ELR (cell line): ENCODE data around the gene CCDC183.
A peak's percentile ranks its signal among the peaks of the same experiment; 100 is the strongest.
"Not testable (repeated sequence)": the region's sequence is repeated elsewhere in the genome, so short reads cannot be mapped to it uniquely, and the experiment has no call there.

ENCODE experiments used
- DNase-seq: peaks from one replicate; pipeline ENCODE4 v3.0.0-alpha.2; 2015; ENCODE audit warnings: low read depth

The CCDC183 gene

DNA sequence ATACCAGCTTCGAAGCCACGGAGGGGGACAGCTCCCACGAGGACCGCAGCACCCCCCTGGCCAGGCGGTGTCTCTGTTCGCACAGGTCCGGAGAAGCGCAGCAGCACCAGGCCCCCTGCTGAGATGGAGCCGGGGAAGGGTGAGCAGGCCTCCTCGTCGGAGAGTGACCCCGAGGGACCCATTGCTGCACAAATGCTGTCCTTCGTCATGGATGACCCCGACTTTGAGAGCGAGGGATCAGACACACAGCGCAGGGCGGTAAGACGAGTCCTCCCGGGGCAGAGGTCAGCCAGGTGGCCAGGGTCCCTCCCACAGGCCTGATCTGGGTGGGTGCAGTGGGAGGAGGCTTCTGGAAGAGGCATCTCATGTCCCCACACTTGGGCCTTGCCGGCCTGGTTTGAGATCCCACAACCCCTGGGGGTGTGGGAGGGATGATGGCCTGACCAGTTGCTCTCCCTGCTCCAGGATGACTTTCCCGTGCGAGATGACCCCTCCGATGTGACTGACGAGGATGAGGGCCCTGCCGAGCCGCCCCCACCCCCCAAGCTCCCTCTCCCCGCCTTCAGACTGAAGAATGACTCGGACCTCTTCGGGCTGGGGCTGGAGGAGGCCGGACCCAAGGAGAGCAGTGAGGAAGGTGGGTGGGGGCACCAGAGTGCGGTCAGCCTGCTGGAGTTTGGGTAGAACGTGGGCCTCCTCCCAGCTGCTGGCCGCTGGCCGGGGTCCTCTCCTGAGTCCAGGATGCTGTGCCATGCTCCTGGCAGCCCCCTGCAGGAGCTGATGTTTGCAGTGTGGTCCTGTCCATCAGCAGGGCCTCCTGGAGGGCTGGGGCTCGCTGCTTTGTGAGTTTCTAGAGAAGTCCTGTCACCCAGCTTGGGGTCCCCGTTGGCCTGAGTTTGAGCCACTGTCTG, 43.3 kb downstream of the CCDC183 start:
- DNase-seq: no peak

DNA sequence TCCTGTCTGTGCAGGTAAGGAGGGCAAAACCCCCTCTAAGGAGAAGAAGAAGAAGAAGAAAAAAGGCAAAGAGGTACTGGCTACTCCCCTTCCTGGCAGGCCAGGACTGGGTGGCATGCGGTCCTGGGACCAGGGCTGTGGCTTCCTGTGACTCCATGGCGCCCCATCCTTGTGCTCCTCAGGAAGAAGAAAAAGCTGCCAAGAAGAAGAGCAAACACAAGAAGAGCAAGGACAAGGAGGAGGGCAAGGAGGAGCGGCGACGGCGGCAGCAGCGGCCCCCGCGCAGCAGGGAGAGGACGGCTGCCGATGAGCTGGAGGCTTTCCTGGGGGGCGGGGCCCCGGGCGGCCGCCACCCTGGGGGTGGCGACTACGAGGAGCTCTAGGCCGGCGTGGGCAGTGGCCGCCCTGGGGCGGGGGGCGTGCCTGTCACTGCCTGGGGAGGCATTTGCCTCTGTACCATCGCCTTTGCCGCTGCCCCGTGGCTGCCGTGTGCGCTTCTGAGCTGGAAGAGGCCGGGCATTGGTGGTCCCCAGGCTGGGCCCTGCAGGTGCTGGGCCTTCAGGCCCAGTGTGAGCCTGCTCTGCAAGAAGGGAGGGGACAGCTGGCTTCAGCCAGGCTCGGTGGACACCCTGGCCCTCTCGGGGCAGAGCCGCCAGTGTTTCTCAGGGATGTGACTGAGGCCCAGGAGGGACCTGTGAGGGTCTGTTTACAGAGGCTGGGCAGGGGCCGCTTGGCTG, 44.2 kb downstream of the CCDC183 start:
- no peak for DNase-seq

DNA sequence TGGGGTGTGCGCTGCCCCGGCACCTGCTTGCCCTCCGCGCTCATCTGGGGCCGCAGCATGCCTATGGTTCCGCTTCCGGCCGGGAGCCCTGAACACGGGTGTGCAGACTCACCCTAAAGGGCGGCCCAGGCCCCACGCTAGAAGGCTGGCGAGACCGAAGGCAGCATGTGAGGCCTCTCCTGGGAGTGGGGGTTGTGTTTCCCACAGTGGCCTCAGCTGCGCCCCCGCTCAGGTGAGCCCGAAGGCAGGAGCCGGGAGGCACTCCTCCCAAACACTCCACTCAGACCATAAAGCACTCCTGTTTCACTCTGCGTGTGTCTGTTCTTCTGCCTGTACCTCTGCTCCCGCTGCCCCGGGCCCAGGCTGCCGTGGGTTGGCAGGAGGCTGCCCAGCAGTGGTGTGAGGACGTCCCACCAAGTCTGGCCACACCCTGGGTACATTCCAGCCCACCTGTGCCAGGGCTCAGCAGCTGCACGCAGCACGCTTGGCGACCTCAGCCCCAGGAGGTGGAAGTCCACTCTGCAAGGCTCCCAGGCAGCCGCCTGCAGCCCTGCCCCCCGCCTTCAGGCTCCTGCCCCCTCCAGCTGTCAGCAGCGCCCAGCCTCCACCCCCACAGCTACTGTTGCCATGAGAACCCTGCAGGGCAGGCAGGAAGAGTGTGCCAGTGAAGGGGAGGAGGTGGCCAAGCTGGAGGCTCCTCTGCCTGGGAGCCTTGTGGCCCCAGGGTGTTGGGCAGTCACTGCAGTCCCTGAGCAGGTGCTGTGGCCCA, 44.9 kb downstream of the CCDC183 start:
- DNase-seq: peak; percentile 43

- DNase-seq: not testable (repeated sequence)
These were observed 45.7 kb downstream of the CCDC183 start for GRCh38 chr9:136841646-136842379.

- DNase-seq: peak; percentile 80
These were observed 46.3 kb downstream of the CCDC183 start, which contains the start of gene AJM1 for GRCh38 chr9:136842380-136842948. Gene AJM1, plus strand, starts transcription at chr9:136842478. Its CDS starts 1,937 bp downstream, at chr9:136844415.

- not testable (repeated sequence) for DNase-seq
These were observed 47.1 kb downstream of the CCDC183 start for GRCh38 chr9:136843159-136843800.

DNA sequence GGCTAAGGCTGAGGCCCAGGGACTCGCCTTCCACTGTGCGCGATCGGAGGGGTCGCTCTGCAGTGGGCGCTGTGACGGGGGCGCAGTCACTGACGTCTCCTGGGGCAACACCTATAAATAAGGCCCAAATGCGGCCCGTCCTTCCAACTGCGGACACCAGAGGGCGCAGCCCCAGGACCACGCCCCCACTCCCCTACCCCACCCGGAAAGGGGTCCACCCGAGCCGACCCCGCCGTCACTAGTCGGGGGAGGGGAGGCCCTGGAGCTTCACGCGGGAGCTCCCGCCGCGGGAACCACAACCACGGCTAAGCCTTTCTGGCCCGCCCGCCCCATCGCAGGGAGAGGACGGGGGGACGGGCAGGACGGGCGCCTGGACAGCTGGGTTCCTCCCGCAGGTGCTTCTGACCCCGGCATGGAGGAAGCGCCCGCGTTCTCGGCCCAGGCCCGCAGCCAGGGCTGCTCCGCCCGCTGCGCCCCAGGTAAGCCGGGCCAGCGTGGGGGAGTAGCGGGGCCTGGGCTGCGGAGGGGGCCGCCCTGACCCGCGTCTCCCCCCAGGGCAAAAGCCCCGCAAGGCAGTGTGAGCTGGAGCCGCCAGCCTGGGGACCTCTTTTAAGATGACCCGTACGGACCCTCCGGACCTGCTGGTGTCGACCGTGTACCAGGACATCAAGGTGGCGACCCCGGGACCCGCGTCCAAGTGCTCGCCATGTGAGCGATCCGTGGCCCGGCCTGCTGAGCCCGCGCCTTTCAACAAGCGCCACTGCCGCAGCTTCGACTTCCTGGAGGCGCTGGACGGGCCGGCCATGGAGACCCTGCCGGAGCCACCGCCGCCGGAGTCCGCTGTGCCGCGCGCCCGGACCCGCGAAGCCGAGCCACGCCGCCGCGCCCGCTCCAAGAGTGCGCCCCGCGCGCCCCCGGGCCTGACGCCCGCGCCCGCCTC, 47.9 kb downstream of the CCDC183 start:
- DNase-seq: peak; percentile 47

GRCh38 chr9:136844761-136845464, 48.8 kb downstream of the CCDC183 start:
- no peak for DNase-seq

DNA sequence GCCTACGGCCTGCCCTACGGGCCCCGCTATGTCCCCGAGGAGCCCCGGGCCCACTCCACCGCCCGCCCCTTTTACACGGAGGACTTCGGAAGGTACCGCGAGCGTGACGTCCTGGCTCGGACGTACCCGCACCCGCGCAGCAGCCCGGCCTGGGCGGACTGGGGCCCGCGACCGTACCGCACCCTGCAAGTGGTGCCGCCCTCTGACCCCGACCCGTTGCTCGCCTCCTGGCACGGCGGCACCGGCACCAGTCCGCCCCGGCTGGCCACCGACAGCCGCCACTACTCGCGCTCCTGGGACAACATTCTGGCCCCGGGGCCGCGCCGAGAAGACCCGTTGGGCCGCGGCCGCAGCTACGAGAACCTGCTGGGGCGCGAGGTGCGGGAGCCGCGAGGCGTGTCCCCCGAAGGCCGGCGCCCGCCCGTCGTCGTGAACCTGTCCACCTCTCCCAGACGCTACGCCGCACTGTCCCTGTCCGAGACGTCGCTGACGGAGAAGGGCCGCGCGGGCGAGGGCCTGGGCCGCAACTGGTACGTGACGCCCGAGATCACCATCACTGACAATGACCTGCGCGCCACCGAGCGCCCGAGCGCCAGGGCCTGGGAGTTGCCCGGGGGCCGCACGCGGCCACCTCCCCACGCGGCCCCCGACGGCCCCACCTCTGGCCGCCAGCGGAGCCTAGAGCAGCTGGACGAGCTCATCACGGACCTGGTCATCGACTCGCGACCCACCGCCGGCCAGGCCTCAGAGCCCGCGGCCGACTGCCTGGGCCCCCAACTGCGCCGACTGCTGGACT, 49.5 kb downstream of the CCDC183 start:
- no peak for DNase-seq

DNA sequence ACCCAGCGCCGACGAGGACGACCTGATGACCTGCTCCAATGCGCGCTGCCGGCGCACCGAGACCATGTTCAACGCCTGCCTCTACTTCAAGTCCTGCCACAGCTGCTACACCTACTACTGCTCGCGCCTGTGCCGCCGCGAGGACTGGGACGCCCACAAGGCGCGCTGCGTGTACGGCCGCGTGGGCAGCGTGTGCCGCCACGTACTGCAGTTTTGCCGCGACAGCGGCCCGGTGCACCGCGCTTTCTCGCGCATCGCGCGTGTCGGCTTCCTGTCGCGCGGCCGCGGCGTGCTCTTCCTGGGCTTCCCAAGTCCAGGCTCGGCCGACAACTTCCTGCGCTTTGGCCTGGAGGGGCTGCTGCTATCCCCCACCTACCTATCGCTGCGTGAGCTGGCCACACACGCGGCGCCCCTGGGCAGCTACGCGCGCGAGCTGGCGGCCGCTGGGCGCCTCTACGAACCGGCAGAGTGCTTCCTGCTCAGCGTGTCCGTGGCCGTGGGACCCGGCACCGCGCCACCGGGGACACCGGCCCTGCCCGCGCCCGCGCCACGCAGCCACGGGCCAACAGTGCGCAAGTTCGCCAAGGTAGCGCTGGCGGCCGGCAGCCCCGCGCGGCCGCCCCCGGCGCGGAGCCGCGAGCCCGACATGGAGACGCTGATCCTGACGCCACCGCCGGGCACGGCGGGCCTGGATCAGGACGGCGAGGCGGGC, 50.4 kb downstream of the CCDC183 start:
- DNase-seq: no peak

GRCh38 chr9:136847088-136847825, 51.1 kb downstream of the CCDC183 start:
- peak; percentile 50 for DNase-seq

DNA sequence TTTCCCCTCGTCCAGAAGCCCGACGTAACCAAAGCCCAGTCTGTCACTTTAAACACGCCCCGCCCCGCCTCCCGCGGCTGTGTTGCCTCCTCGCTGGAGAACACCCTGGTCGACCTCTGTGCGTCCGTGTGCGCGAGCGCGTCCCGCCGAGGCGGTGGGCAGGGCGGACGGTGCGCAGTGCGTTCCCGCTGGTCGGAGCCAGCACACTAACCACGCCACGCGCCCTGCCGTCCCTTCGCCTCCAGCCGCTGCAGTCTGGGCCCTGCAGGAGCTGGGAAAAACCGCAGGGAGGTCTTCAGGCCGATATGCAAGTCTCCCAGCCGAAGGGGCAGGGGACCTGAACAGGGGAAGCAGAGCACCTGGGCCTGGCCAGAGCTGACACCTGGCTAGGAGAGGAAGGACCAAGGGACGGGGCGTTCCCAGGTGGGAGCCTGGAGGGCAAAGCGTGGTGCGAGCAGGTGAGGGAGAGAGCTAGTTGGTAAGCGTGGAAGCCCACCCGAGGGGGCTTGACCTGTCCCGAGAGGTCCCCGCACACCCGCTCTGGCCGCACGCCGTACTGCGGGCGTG, 51.8 kb downstream of the CCDC183 start:
- peak; percentile 89 for DNase-seq

DNA sequence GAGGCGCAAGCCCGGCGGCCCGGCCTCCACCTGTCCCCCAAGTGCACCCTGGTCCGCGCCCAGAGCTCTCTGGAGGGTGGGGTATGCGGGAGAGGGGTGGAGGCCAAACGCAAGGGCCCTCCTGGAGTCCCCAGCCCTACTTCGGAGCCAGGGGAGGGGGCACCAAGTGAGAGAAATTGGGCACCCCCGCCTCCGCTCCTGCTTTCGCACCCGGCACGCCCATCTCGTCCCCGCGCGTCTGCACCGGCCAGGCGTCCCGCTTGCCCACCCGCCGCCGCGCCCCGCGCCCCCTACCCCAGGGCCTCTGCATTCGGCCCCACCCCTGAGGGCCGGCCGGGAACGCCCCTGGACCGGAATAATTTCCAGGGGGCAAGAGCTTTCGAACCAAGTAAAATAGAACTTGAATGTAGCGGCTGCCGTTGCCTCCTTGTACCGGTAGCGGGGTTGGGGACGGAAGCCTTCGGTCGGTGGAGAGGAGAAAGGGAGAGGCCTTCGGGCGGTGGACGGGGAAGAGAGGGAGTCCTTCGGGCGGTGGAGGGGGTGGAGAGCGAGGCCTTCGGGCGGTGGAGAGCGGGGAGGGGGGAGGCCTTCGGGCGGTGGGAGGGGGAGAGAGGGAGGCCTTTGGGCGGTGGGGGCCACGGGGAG, 52.4 kb downstream of the CCDC183 start:
- peak; percentile 55 for DNase-seq

- peak; percentile 100 for DNase-seq
These were observed 53.2 kb downstream of the CCDC183 start, which contains the start of gene PHPT1 for GRCh38 chr9:136849038-136849959. Gene PHPT1, plus strand, starts transcription at chr9:136849409. Its CDS starts 22 bp downstream, at chr9:136849431.
